ENCODE results near the gene CSF3R. TPM values are rescaled to one million over a fixed set of nuclear protein-coding genes. Genes with fewer than 3 reads are reported as not detected.

Gene CSF3R
- total and polyA plus RNA-seq, 2 experiments from 2014 or later, result not detected

- Histone ChIP-seq H3F3A (replicated peaks; ENCODE audit: low read depth) (no peaks in the 10 kb centered on the region), H3K36me3 (ENCODE audit: insufficient read depth) (no peaks in the 10 kb centered on the region), H3K27ac (ENCODE audit: low read depth) (no peak overlapping the region), H3K4me2 (no peak overlapping the region), H3K4me3 (no peak overlapping the region), H3K79me2 (replicated peaks; ENCODE audit: insufficient read depth) (no peaks in the 10 kb centered on the region), H3K4me1 (ENCODE audit: insufficient read depth) (no peaks in the 10 kb centered on the region), H3K27me3 (ENCODE audit: insufficient read depth) (no peaks in the 10 kb centered on the region), H3K9me2 (ENCODE audit: insufficient read depth) (no peaks in the 10 kb centered on the region), H2AFZ (no peak overlapping the region), H4K20me1 (replicated peaks; ENCODE audit: insufficient read depth) (no peaks in the 10 kb centered on the region)
- ATAC-seq (no peak), DNase-seq (ENCODE audit: low spot score) (no peak)
- H3K9me3 Mint-ChIP-seq, result no peaks in the 10 kb centered on the region; the same call in 2 of the 3 replicates
- peaks cover 7% of the 10 kb centered on the region for H3K27me3 Mint-ChIP-seq (ENCODE audit: insufficient read depth, low read depth, poor library complexity)
- H3K27ac Mint-ChIP-seq, result no peak overlapping the region
- no peak overlapping the region for H3K4me3 Mint-ChIP-seq
- H3K36me3 Mint-ChIP-seq (ENCODE audit: low read depth), result no peaks in the 10 kb centered on the region
- TF ChIP-seq ZNF114 (CRISPR knock-in tag; IDR thresholded peaks at IDR 0.05) (no peak), EZH2 (IDR thresholded peaks at IDR 0.05; ENCODE audit: low read depth, unreplicated experiment) (no peak), STAT1 (IDR thresholded peaks at IDR 0.05; ENCODE audit: unreplicated experiment) (no peak)
- peaks cover 6% of the 10 kb centered on the region; the same call in 2 of the 3 replicates for H3K4me1 Mint-ChIP-seq
Observed at GRCh38 chr1:36530791-36531190, 48.1 kb upstream of the CSF3R start.

- peaks cover 6% of the 10 kb centered on the region; the same call in 2 of the 3 replicates for H3K4me1 Mint-ChIP-seq
- Histone ChIP-seq H3K36me3 (ENCODE audit: insufficient read depth) (no peaks in the 10 kb centered on the region), H3K4me1 (ENCODE audit: insufficient read depth) (no peaks in the 10 kb centered on the region), H3K27ac (ENCODE audit: low read depth) (no peak overlapping the region), H3F3A (replicated peaks; ENCODE audit: low read depth) (no peaks in the 10 kb centered on the region), H3K4me2 (no peak overlapping the region), H3K9me2 (ENCODE audit: insufficient read depth) (no peaks in the 10 kb centered on the region), H3K27me3 (ENCODE audit: insufficient read depth) (no peaks in the 10 kb centered on the region), H2AFZ (no peak overlapping the region), H3K4me3 (no peak overlapping the region), H3K79me2 (replicated peaks; ENCODE audit: insufficient read depth) (no peaks in the 10 kb centered on the region), H4K20me1 (replicated peaks; ENCODE audit: insufficient read depth) (no peaks in the 10 kb centered on the region)
- no peak overlapping the region for H3K4me3 Mint-ChIP-seq
- no peak overlapping the region for H3K27ac Mint-ChIP-seq
- no peaks in the 10 kb centered on the region; the same call in 2 of the 3 replicates for H3K9me3 Mint-ChIP-seq
- peaks cover 7% of the 10 kb centered on the region for H3K27me3 Mint-ChIP-seq (ENCODE audit: insufficient read depth, low read depth, poor library complexity)
- DNase-seq (ENCODE audit: low spot score) (no peak), ATAC-seq (no peak)
- H3K36me3 Mint-ChIP-seq (ENCODE audit: low read depth), result no peaks in the 10 kb centered on the region
- no peak for TF ChIP-seq EZH2 (IDR thresholded peaks at IDR 0.05; ENCODE audit: low read depth, unreplicated experiment)
- TF ChIP-seq NANOG (IDR thresholded peaks at IDR 0.05; ENCODE audit: borderline replicate concordance), result no peak
- TF ChIP-seq JUNB (IDR thresholded peaks at IDR 0.05; ENCODE audit: unreplicated experiment), result no peak
- TF ChIP-seq EZH2phosphoT487 (IDR thresholded peaks at IDR 0.05; ENCODE audit: unreplicated experiment), result no peak
- no peak for TF ChIP-seq ZNF114 (CRISPR knock-in tag; IDR thresholded peaks at IDR 0.05)
- TF ChIP-seq POLR2AphosphoS5 (IDR thresholded peaks at IDR 0.05; ENCODE audit: low read depth), result no peak
- no peak for TF ChIP-seq REST (IDR thresholded peaks at IDR 0.05; ENCODE audit: unreplicated experiment)
- no peak for TF ChIP-seq STAT1 (IDR thresholded peaks at IDR 0.05; ENCODE audit: unreplicated experiment)
- TF ChIP-seq ZNF331 (CRISPR knock-in tag; IDR thresholded peaks at IDR 0.05; ENCODE audit: low read depth), result no peak
- TF ChIP-seq CTCF (conservative IDR thresholded peaks at IDR 0.05; ENCODE audit: low read depth in 2 of 2), result no peak
- TF ChIP-seq ETS1 (IDR thresholded peaks at IDR 0.05), result no peak
Observed at GRCh38 chr1:36530261-36530660, 47.5 kb upstream of the CSF3R start.
